Ishikawa (cell line): ENCODE data around the gene RPS27L.

Source experiments
- CEBPB ChIP-seq: IDR thresholded peaks from 2 replicates; pipeline ENCODE4 v1.6.1; 2012
- CREB1 ChIP-seq: IDR thresholded peaks from 2 replicates; pipeline ENCODE4 v1.6.1; 2012; ENCODE audit warnings: low read depth
- EGR1 ChIP-seq: IDR thresholded peaks from 2 replicates; pipeline ENCODE4 v1.6.1; 2012
- EP300 ChIP-seq: IDR thresholded peaks from 2 replicates; pipeline ENCODE4 v1.6.1; 2012; ENCODE audit warnings: borderline replicate concordance
- FOXM1 ChIP-seq: IDR thresholded peaks from 2 replicates; pipeline ENCODE4 v1.6.1; 2012; ENCODE audit warnings: low read depth, borderline replicate concordance
- MAX ChIP-seq: IDR thresholded peaks from 2 replicates; pipeline ENCODE4 v1.6.1; 2012
- NFIC ChIP-seq: IDR thresholded peaks from 2 replicates; pipeline ENCODE4 v1.6.1; 2012
- RAD21 ChIP-seq: IDR thresholded peaks from 2 replicates; pipeline ENCODE4 v1.6.1; 2012; ENCODE audit warnings: low read depth
- REST ChIP-seq: IDR thresholded peaks from 2 replicates; pipeline ENCODE4 v1.6.1; 2012; ENCODE audit warnings: low read depth, mild to moderate bottlenecking
- TAF1 ChIP-seq: IDR thresholded peaks from 2 replicates; pipeline ENCODE4 v1.6.1; 2012; ENCODE audit warnings: low read depth, mild to moderate bottlenecking
- TCF12 ChIP-seq: IDR thresholded peaks from 2 replicates; pipeline ENCODE4 v1.6.1; 2012; ENCODE audit warnings: low read depth
- TEAD4 ChIP-seq: IDR thresholded peaks from 2 replicates; pipeline ENCODE4 v1.6.1; 2012
- USF1 ChIP-seq: IDR thresholded peaks from 2 replicates; pipeline ENCODE4 v1.6.1; 2012
- YY1 ChIP-seq: IDR thresholded peaks from 2 replicates; pipeline ENCODE4 v1.6.1; 2012; ENCODE audit warnings: low read depth

GRCh38 chr15:63160638-63161037, 3.4 kb upstream of the RPS27L start:
- TF ChIP-seq MAX: no peak
- no peak for TF ChIP-seq RAD21
- no peak for TF ChIP-seq TCF12
- TF ChIP-seq EGR1: no peak
- no peak for TF ChIP-seq EP300
- no peak for TF ChIP-seq REST
- TF ChIP-seq FOXM1: no peak
- TF ChIP-seq TEAD4: no peak
- TF ChIP-seq NFIC: no peak
- TF ChIP-seq CEBPB: no peak
- no peak for TF ChIP-seq TAF1
- TF ChIP-seq YY1: no peak
- TF ChIP-seq CREB1: no peak
- no peak for TF ChIP-seq USF1
